Stimulated activated CD8-positive, alpha-beta memory T cell treated with anti-CD3 and anti-CD28 coated beads, Interleukin-2, amount 100 ng/mL, for 48 hours (primary cell): ENCODE measurements around the gene PALB2.
"Not testable (repeated sequence)": the region's sequence is repeated elsewhere in the genome, so short reads cannot be mapped to it uniquely, and the experiment has no call there.

Experiments used
- DNase-seq, 2 donors: peaks; one replicate each; pipeline ENCODE4 v3.0.0-alpha.2; 2020; ENCODE audit warnings: low read depth in 2 of 2

The PALB2 gene

DNA sequence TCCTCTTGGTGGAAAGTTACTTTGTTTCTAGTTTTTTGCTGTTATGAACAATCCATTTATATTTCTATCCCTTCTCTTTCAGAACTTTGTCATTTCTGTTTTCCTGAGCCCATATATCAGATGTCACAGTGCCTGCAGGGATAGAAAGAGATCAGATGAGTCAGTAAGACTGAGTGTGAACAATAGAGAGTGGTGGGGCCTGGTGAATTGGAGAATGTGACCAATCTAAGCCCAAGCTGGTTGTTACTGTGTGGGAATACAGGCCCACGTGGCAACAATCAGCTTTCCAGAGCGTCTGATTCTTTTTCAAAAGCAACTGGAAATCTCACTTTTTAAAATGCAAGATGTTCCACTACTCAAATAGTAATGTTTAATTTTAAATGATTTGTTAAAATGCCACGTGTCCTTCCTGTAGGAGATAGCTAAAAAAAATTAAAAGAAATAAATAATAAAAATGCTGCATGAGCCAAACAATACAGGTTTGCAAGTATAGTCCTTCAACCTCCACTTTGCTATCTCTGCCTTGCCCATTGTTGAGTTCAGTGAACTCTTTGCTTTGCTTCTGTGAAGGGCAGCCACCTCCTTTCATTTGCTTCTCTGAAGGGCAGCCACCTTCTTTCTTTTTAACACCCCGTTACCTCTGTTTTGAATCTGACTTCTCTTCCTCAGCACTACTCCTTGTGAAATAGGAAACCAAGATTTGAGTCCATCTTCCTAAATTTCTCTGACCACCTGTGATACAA lies 9.7 kb upstream of the PALB2 start:
- DNase-seq = no peak

DNA sequence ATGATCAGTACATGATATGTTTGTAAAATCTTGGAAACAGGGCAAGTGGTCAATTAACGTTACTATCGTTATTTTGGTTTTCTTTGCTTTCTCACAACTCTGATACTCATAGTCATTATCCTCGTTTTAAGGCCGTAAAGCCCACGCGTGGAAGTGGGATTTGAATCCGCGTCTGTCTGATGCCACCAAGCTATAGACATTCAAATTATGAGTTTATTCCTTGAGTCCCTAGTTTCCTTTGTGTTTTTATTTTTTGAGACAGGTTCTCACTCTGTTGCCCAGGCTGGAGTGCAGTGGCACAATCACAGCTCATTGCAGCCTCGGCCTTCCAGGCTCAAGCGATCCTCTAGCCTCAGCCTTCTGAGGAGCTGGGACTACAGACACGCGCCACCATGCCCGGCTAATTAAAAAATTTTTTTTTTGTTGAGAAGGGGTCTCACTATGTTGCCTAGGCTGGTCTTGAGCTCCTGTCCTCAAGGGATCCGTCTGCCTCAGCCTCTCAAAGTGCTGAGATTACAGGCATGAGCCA lies 1.2 kb upstream of the PALB2 start:
- DNase-seq = no peak

- no peak for DNase-seq
Measured at GRCh38 chr16:23640615-23640930, 537 bp downstream of the PALB2 start.

GRCh38 chr16:23635958-23636357 lies 5.2 kb downstream of the PALB2 start:
- DNase-seq = no peak

DNA sequence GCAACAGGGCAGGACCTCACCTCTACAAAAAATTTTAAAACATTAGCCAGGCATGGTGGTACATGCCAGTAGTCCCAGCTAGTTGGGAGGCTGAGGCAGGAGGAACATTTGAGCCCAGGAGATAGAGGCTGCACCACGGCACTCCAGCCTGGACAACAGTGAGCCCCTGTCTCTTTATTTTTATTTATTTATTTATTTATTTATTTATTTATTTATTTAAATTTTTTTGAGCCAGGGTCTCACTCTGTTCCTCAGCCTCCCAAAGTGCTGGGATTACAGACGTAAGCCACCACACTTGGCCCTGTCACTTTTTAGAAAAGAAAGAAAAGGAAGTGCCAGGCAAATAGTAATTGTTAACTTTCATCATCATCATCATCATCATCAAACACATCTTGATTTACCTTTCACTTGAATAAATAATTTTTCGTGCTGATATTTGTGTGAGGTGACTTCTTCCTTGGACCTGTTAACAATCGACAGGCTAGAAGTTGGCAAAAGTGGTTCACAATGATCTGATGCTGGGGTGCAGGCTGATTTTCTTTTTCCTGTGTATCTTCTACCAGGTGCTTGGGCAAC lies 6.6 kb downstream of the PALB2 start:
- DNase-seq = no peak

DNA sequence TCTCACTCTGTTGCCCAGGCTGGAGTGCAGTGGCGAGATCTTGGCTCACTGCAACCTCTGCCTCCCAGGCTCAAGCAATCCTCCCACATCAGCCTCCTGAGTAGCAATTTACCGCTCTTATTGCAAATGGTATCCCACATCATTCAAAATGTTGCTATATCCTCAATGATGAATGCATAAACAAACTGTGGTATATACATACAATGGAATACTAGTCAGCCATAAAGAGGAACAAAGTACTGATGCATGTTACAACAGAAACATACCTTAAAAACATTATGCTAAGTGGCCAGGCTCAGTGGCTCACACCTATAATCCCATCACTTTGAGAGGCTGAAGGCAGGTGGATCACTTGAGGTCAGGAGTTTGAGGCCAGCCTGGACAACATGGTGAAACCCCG lies 9.2 kb downstream of the PALB2 start:
- not testable (repeated sequence) for DNase-seq

GRCh38 chr16:23629516-23629915 lies 11.6 kb downstream of the PALB2 start:
- no peak for DNase-seq

DNA sequence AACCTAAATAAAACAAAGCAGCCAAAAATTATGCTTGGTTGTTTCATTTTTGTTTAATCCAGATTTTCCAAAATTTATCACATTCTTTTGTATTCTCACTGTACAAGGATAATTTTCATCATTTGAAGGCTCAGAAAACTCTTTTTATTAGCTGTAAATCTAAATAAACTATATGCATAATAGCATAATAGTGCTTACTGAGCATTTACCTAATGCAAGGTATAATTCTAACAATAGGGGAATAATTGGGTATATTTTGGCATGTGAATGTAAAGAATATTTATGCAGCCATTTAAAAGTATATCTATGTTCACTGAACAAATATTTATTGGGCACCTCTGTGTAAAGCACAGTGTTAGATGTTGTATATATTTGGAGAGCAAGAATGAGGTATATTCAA lies 17.0 kb downstream of the PALB2 start:
- no peak for DNase-seq

DNA sequence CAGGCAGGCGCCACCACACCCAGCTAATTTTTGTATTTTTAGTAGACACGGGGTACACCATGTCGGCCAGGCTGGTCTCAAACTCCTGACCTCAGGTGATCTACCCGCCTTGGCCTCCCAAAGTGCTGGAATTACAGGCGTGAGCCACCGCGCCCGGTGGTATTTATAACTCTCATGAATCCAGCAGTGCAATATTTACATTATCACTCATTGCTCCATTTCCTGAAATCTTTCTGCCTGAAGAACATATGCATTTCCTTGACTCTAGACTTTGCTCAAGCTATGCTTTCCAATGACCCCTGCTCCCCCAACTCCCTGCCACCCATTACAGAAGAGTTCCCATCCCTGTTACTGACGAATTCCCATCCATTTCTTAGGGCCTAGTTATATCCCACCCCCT lies 25.3 kb downstream of the PALB2 start:
- no peak for DNase-seq

- DNase-seq = no peak
Measured at GRCh38 chr16:23611936-23612335, 29.2 kb downstream of the PALB2 start.

DNA sequence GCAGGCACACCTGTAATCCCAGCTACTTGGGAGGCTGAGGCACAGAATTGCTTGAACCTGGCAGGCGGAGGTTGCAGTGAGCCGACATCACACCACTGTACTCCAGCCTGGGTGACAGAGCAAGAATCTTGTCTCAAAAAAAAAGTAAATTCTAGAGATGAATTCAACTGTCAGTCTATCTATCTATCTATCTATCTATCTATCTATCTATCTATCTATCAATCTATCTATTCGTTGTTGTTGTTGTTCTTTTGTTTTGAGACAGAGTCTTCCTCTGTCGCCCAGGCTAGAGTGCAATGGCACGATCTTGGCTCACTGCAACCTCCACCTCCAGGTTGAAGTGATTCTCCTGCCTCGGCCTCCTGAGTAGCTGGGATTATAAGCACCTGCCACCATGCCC lies 30.2 kb downstream of the PALB2 start:
- DNase-seq = not testable (repeated sequence)

GRCh38 chr16:23609929-23610328 lies 31.2 kb downstream of the PALB2 start:
- no peak for DNase-seq

DNA sequence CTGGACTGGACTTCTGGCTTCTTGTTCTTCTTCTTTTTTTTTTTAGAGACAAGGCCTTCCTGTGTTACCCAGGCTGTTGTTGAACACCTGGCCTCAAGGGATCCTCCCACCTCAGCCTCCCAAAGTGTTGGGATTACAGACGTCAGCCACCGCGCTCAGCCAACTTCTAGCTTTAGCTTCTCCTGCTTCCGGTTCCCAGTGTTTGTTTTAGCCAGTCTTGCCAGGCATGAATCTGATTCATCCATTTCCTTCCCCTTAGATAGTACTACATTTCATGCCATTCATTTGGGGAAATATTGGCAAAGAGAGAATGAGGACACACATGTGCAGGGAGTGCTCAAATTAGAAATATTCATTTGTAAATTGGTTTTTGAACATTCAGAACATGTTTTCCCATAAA lies 32.9 kb downstream of the PALB2 start:
- DNase-seq = no peak

- DNase-seq = no peak
Measured at GRCh38 chr16:23607726-23608125, 33.4 kb downstream of the PALB2 start.

- DNase-seq = no peak
Measured at GRCh38 chr16:23597003-23597756, 43.9 kb downstream of the PALB2 start.

GRCh38 chr16:23595951-23596720 lies 45.0 kb downstream of the PALB2 start, which contains the start of gene NDUFAB1:
Gene NDUFAB1 (minus strand): TSS chr16:23596316. CDS start chr16:23596290, 26 bp downstream.
- peak; percentile 88 to 89 for DNase-seq

GRCh38 chr16:23595246-23595950 lies 45.7 kb downstream of the PALB2 start:
- DNase-seq = no peak

- DNase-seq = no peak
Measured at GRCh38 chr16:23594186-23594585, 46.9 kb downstream of the PALB2 start.

DNA sequence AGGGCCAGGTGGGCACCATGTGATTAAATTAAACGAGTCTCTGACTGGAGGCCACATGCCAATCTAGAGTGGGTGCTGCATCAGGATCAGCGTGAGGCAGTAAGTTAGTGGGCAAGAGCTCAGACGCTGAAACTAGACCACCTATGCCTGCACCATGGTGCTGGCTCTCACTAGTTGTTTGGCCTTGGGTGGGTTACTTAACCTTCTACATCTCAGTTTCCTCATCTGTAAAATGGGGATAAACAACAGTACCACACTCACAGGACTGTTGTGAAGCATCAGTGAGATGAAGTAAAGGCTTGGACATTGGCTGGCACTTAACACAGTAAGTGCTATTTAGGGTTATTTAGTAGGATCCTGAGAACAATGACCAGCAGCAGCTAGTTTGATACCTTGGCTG lies 50.9 kb downstream of the PALB2 start:
- no peak for DNase-seq

- no peak for DNase-seq
Measured at GRCh38 chr16:23587726-23588125, 53.4 kb downstream of the PALB2 start.
